Left ventricle myocardium inferior (tissue), 1 donor: ENCODE measurements around the gene PPP1R9A. TPM values are rescaled to one million over a fixed set of nuclear protein-coding genes. Genes with fewer than 3 reads are reported as not detected.

ENCODE experiments used
- DNase-seq: peaks from one replicate; pipeline ENCODE4 v3.0.0-alpha.2; 2020
- H3K27ac ChIP-seq: fragments of 200-600 bp; replicated peaks from 2 replicates; pipeline ENCODE4 v1.8.0; 2021
- H3K27me3 ChIP-seq: fragments of 200-600 bp; 2 replicates; pipeline ENCODE4 v1.8.0; 2021; ENCODE audit warnings: low read depth
- H3K36me3 ChIP-seq: fragments of 200-600 bp; 2 replicates; pipeline ENCODE4 v1.8.0; 2021
- H3K4me1 ChIP-seq: fragments of 200-600 bp; 2 replicates; pipeline ENCODE4 v1.8.0; 2021
- H3K4me3 ChIP-seq: fragments of 200-600 bp; 2 replicates; pipeline ENCODE4 v1.8.0; 2021; ENCODE audit warnings: mild to moderate bottlenecking, moderate library complexity
- H3K9me3 ChIP-seq: fragments of 200-600 bp; replicated peaks from 2 replicates; pipeline ENCODE4 v1.8.0; 2021
- CTCF ChIP-seq: fragments of 200-600 bp; IDR thresholded peaks from 2 replicates; pipeline ENCODE4 v1.8.0; 2021; ENCODE audit warnings: antibody characterized with exemption, mild to moderate bottlenecking, borderline replicate concordance
- intact Hi-C: fragments of 100-400 bp; cut with micrococcal nuclease; formaldehyde crosslinking; loops from one replicate; pipeline ENCODE4 v1.11.0; 2022
- total RNA-seq: library from RNA; stranded (reverse); fragmentation: NEBNext Ultra II Directional; extraction: Animal tissue kit (Norgen Biotek cat#: 25700); gene quantifications from one replicate; pipeline ENCODE4 v1.2.1, GENCODE V29; 2021
- donor health status: DM: no; HTN: yes; CAD: no; lungs with severe emphysema.

PPP1R9A gene
- total RNA-seq, 1 donor from 2014 or later: 27.6 TPM

GRCh38 chr7:95059842-95060313 lies 152.5 kb downstream of the PPP1R9A start:
- TF ChIP-seq CTCF: no peak
- Histone ChIP-seq H3K4me1 (peaks cover 10% of the 10 kb centered on the region), H3K9me3 (no peaks in the 10 kb centered on the region), H3K27ac (no peak overlapping the region), H3K36me3 (no peaks in the 10 kb centered on the region), H3K27me3 (no peaks in the 10 kb centered on the region), H3K4me3 (no peak overlapping the region)
- intact Hi-C loops: no loop called here
- no peak for DNase-seq

GRCh38 chr7:95062901-95063300 lies 155.5 kb downstream of the PPP1R9A start:
- H3K36me3 ChIP-seq: no peaks in the 10 kb centered on the region
- intact Hi-C loops: no loop called here
- H3K4me3 ChIP-seq: no peak overlapping the region
- no peaks in the 10 kb centered on the region for H3K27me3 ChIP-seq
- no peaks in the 10 kb centered on the region for H3K9me3 ChIP-seq
- TF ChIP-seq CTCF: no peak
- H3K4me1 ChIP-seq: peaks cover 10% of the 10 kb centered on the region
- H3K27ac ChIP-seq: no peak overlapping the region
- DNase-seq: no peak

GRCh38 chr7:95066737-95067530 lies 159.5 kb downstream of the PPP1R9A start:
- H3K4me3 ChIP-seq: no peak overlapping the region
- no peaks in the 10 kb centered on the region for H3K36me3 ChIP-seq
- no peak overlapping the region for H3K27ac ChIP-seq
- intact Hi-C loops: no loop called here
- H3K9me3 ChIP-seq: no peaks in the 10 kb centered on the region
- no peak for TF ChIP-seq CTCF
- H3K4me1 ChIP-seq: peaks cover 4% of the 10 kb centered on the region
- no peak for DNase-seq
- H3K27me3 ChIP-seq: no peaks in the 10 kb centered on the region

- DNase-seq: no peak
- H3K27ac ChIP-seq: no peak overlapping the region
- peaks cover 20% of the 10 kb centered on the region for H3K4me1 ChIP-seq
- intact Hi-C loops: no loop called here
- no peaks in the 10 kb centered on the region for H3K9me3 ChIP-seq
- TF ChIP-seq CTCF: no peak
- H3K4me3 ChIP-seq: no peak overlapping the region
- no peaks in the 10 kb centered on the region for H3K27me3 ChIP-seq
- H3K36me3 ChIP-seq: no peaks in the 10 kb centered on the region
Measured at GRCh38 chr7:95088536-95089215, 181.3 kb downstream of the PPP1R9A start.

GRCh38 chr7:95089414-95090315 lies 182.3 kb downstream of the PPP1R9A start:
- no peak overlapping the region for H3K27ac ChIP-seq
- no peak for DNase-seq
- TF ChIP-seq CTCF: no peak
- no peaks in the 10 kb centered on the region for H3K27me3 ChIP-seq
- intact Hi-C loops: no loop called here
- no peaks in the 10 kb centered on the region for H3K9me3 ChIP-seq
- H3K4me3 ChIP-seq: no peak overlapping the region
- H3K4me1 ChIP-seq: peaks cover 20% of the 10 kb centered on the region
- no peaks in the 10 kb centered on the region for H3K36me3 ChIP-seq
